ENCODE results near the gene CTTNBP2. TPM values are rescaled to one million over a fixed set of nuclear protein-coding genes. Genes with fewer than 3 reads are reported as not detected.

The CTTNBP2 gene
- total RNA-seq, 2 donors from 2014 or later: 5.2 to 6.5 TPM

DNA sequence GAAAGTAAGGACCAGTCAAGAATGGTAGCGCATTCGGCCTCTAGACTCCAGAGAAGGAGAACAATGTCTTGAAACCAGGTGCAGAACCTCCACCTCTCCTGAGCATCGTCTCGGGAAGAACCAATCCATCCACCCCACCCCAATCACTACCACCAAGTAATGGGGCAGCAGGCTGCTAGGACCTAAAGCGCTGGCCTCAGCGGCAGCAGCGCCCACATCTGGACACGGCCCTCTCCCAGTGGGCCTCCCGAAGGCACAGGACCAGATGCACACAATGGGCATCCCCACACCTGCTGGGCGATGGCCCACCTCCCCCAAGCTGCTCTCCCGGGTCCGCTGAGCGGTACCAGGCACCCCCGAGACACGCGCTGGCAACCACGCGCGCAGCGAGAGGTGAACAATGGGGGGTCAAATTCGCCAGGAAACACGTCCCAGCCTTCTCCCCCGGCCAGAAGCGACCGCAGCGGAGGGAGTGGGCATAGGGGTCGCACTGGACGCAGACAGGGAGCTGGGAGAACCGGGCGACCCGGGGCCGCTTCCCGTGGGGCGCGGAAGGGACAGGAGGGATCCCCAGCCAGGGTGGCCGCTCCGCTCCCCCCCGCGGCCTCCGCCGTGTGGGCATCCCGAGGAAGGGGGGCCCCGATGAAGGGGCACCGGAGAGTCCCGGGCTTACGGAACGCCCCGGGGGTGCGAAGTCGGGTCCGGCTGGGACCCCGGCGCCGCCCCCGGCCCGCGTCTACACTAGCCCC lies 506 bp downstream of the CTTNBP2 start:
- Histone ChIP-seq H3K4me1 (ENCODE audit: control insufficient read depth, insufficient read depth, low read length) (no peaks in the 10 kb centered on the region), H3K27ac (ENCODE audit: low read depth, low read length) (no peak overlapping the region)
- H3K36me3 Mint-ChIP-seq (ENCODE audit: low read depth): no peaks in the 10 kb centered on the region

DNA sequence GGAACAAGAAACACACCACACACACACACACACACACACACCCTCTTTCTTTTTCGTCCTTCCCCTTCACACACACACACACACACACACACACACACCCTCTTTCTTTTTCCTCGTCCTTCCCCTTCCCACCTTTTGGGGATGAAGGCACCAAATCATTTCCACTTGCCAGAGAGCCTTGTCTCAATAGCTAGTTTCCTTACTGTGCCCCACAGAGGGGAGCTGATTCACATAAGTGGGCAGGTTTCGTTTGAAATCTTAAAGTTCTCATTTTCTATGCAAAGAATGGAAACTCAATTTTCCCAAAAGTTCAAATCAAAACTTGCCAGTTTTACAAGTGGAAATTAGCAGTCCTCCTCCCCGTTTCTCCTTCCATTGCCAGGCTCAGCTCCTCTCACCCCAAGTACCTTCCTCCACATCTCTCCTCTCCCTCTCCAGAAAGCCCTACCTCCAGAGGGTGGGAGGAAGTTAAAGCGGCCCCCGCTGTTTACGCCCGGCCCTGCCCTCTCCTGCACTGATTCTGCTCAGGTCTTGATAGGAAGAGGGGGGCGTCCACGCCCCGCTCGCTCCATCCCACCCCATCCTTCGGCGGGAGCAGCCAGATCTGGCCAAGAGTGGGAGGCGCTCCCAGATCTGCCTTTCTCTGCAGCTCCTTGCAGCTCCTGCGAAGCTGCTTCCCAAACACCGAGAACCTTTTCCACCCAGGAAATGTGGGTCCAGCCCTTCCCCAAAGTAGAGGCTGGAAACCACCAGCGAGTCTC lies 1.3 kb downstream of the CTTNBP2 start:
- Histone ChIP-seq H3K36me3 (ENCODE audit: control insufficient read depth, insufficient read depth, low read length) (no peaks in the 10 kb centered on the region), H3K4me3 (ENCODE audit: low read length) (peak overlapping the region; percentile 86), H3K27ac (ENCODE audit: low read depth, low read length) (no peak overlapping the region), H3K27me3 (ENCODE audit: control insufficient read depth, insufficient read depth, low read length, poor library complexity, severe bottlenecking) (peaks cover 30% of the 10 kb centered on the region), H3K9me3 (ENCODE audit: control insufficient read depth, low read length) (no peaks in the 10 kb centered on the region), H3K4me1 (ENCODE audit: control insufficient read depth, insufficient read depth, low read length) (no peaks in the 10 kb centered on the region), H3K9ac (ENCODE audit: extremely low read depth, low read length, poor library complexity, severe bottlenecking) (peak overlapping the region; percentile 35)
- Mint-ChIP-seq H3K27ac (no peak overlapping the region), H3K4me1 (peaks cover 17% of the 10 kb centered on the region), H3K36me3 (ENCODE audit: low read depth) (no peaks in the 10 kb centered on the region), H3K9me3 (no peaks in the 10 kb centered on the region), H3K4me3 (peak overlapping the region; percentile 79), H3K27me3 (ENCODE audit: insufficient read depth) (peaks cover 43% of the 10 kb centered on the region)
- WGBS, 2 experiments (ENCODE audit: insufficient coverage in 1 of 2, insufficient read length in 1 of 2): 0 to 7% methylated on average over 1 to 18 of the region's 18 CpGs
- TF ChIP-seq, protein P1, sequence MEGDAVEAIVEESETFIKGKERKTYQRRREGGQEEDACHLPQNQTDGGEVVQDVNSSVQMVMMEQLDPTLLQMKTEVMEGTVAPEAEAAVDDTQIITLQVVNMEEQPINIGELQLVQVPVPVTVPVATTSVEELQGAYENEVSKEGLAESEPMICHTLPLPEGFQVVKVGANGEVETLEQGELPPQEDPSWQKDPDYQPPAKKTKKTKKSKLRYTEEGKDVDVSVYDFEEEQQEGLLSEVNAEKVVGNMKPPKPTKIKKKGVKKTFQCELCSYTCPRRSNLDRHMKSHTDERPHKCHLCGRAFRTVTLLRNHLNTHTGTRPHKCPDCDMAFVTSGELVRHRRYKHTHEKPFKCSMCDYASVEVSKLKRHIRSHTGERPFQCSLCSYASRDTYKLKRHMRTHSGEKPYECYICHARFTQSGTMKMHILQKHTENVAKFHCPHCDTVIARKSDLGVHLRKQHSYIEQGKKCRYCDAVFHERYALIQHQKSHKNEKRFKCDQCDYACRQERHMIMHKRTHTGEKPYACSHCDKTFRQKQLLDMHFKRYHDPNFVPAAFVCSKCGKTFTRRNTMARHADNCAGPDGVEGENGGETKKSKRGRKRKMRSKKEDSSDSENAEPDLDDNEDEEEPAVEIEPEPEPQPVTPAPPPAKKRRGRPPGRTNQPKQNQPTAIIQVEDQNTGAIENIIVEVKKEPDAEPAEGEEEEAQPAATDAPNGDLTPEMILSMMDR (conservative IDR thresholded peaks at IDR 0.05): no peak
- DNase-seq: peak; percentile 75

More for the DNA sequence above, 506 bp downstream of the CTTNBP2 start:
- Histone ChIP-seq H3K4me3 (ENCODE audit: low read length) (peak overlapping the region; percentile 86), H3K9me3 (ENCODE audit: control insufficient read depth, low read length) (no peaks in the 10 kb centered on the region), H3K27me3 (ENCODE audit: control insufficient read depth, insufficient read depth, low read length, poor library complexity, severe bottlenecking) (peaks cover 30% of the 10 kb centered on the region), H3K36me3 (ENCODE audit: control insufficient read depth, insufficient read depth, low read length) (no peaks in the 10 kb centered on the region), H3K9ac (ENCODE audit: extremely low read depth, low read length, poor library complexity, severe bottlenecking) (peak overlapping the region; percentile 35)
- H3K27ac Mint-ChIP-seq: no peak overlapping the region
- peak; percentile 76 for DNase-seq
- peak overlapping the region; percentile 79 for H3K4me3 Mint-ChIP-seq
- peaks cover 17% of the 10 kb centered on the region for H3K4me1 Mint-ChIP-seq
- peaks cover 43% of the 10 kb centered on the region for H3K27me3 Mint-ChIP-seq (ENCODE audit: insufficient read depth)
- WGBS, 2 experiments (ENCODE audit: insufficient coverage in 1 of 2, insufficient read length in 1 of 2): 0% methylated on average over 13 to 57 of the region's 57 CpGs
- TF ChIP-seq, protein P1 (conservative IDR thresholded peaks at IDR 0.05): no peak
- H3K9me3 Mint-ChIP-seq: no peaks in the 10 kb centered on the region

DNA sequence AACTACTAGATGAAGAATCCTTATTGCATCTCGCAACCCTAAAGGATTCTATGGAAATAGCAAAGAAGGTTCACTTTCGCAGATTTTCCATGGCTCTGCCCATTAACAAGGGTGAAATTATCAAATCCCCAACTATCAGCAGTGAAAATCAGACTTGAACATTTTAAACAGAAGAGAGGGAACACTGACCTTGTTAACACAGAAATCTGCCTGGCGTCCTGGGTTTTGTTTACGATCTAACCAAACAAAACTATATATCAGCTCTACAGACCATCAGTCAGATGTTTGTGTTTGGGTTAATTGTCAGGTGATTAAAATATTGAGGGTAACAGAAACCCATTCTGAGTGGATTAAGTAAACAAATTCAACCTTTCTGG lies 1.9 kb downstream of the CTTNBP2 start:
- H3K9me3 Mint-ChIP-seq: no peaks in the 10 kb centered on the region
- no peak overlapping the region for H3K27ac ChIP-seq (ENCODE audit: low read depth, low read length)
- H3K9ac ChIP-seq (ENCODE audit: extremely low read depth, low read length, poor library complexity, severe bottlenecking): no peak overlapping the region
- 95 to 100% methylated on average over 2 to 3 of the region's 4 CpGs for WGBS, 2 experiments (ENCODE audit: insufficient coverage in 1 of 2, insufficient read length in 1 of 2)
- no peak overlapping the region for H3K4me3 Mint-ChIP-seq
- no peak for DNase-seq
- H3K4me1 ChIP-seq (ENCODE audit: control insufficient read depth, insufficient read depth, low read length): no peaks in the 10 kb centered on the region
- H3K4me3 ChIP-seq (ENCODE audit: low read length): peak overlapping the region; percentile 86
- H3K36me3 ChIP-seq (ENCODE audit: control insufficient read depth, insufficient read depth, low read length): no peaks in the 10 kb centered on the region
- peaks cover 17% of the 10 kb centered on the region for H3K4me1 Mint-ChIP-seq
- no peak overlapping the region for H3K27ac Mint-ChIP-seq
- H3K27me3 ChIP-seq (ENCODE audit: control insufficient read depth, insufficient read depth, low read length, poor library complexity, severe bottlenecking): peaks cover 30% of the 10 kb centered on the region
- no peaks in the 10 kb centered on the region for H3K36me3 Mint-ChIP-seq (ENCODE audit: low read depth)
- TF ChIP-seq, protein P1 (conservative IDR thresholded peaks at IDR 0.05): no peak
- H3K9me3 ChIP-seq (ENCODE audit: control insufficient read depth, low read length): no peaks in the 10 kb centered on the region
- H3K27me3 Mint-ChIP-seq (ENCODE audit: insufficient read depth): peaks cover 43% of the 10 kb centered on the region
